ENCODE results near the gene SPTLC3. TPM values are rescaled to one million over a fixed set of nuclear protein-coding genes. Genes with fewer than 3 reads are reported as not detected.

SPTLC3 gene
- 10 to 100 TPM in 1 of 3 donors, 1 to 10 TPM in 2; 7.2 to 18.2 (median 9.7) TPM for total RNA-seq
- long read RNA-seq, donor 1, full-length matches to known transcripts = 1 of 3 reads
- long read RNA-seq, donor 1, partial matches to known transcripts = 0 of 3 reads
- long read RNA-seq, donor 1, other reads (novel, unspliced or antisense) = 2 of 3 reads
- long read RNA-seq, donor 2, partial matches to known transcripts = 0 of 1 reads
- long read RNA-seq, donor 2, other reads (novel, unspliced or antisense) = 0 of 1 reads

GRCh38 chr20:13008761-13009681, at the start of gene SPTLC3:
Gene SPTLC3, plus strand, starts transcription at chr20:13008972. Its CDS starts 296 bp downstream, at chr20:13009268.
- H3K4me3 ChIP-seq = peak within 1 kb of the TSS; percentile 5
- TF ChIP-seq CTCF (IDR thresholded peaks at IDR 0.05) = no peak
- no peaks in the 10 kb centered on the region for H3K9me3 ChIP-seq
- intact Hi-C loops (cut with DNase I, micrococcal nuclease) = no loop called here
- no peaks in the 10 kb centered on the region for H3K36me3 ChIP-seq (ENCODE audit: low read depth)
- peaks cover 10% of the 10 kb centered on the region for H3K4me1 ChIP-seq (ENCODE audit: low read depth)
- ATAC-seq (peak; percentile 89), DNase-seq (peak in 2 of 3 donors; percentile 57 to 75)

GRCh38 chr20:12961725-12962124, 47.0 kb upstream of the SPTLC3 start:
- Histone ChIP-seq H3K4me1 (ENCODE audit: low read depth) (peaks cover 14% of the 10 kb centered on the region), H3K9me3 (no peaks in the 10 kb centered on the region), H3K4me3 (no peak overlapping the region), H3K36me3 (ENCODE audit: low read depth) (no peaks in the 10 kb centered on the region)
- intact Hi-C loops (cut with DNase I, micrococcal nuclease) = no loop called here
- DNase-seq (no peak), ATAC-seq (no peak)
- TF ChIP-seq CTCF (IDR thresholded peaks at IDR 0.05) = no peak

- Histone ChIP-seq H3K4me1 (ENCODE audit: low read depth) (peaks cover 14% of the 10 kb centered on the region), H3K9me3 (no peaks in the 10 kb centered on the region), H3K36me3 (ENCODE audit: low read depth) (no peaks in the 10 kb centered on the region), H3K4me3 (no peak overlapping the region)
- intact Hi-C loops (cut with DNase I, micrococcal nuclease) = no loop called here
- no peak for TF ChIP-seq CTCF (IDR thresholded peaks at IDR 0.05)
- no peak for DNase-seq
- ATAC-seq = peak; percentile 15
Observed at GRCh38 chr20:12962895-12963294, 45.9 kb upstream of the SPTLC3 start.

- Histone ChIP-seq H3K4me1 (ENCODE audit: low read depth) (peaks cover 14% of the 10 kb centered on the region), H3K9me3 (no peaks in the 10 kb centered on the region), H3K36me3 (ENCODE audit: low read depth) (no peaks in the 10 kb centered on the region), H3K4me3 (no peak overlapping the region)
- ATAC-seq = peak; percentile 74
- no peak for TF ChIP-seq CTCF (IDR thresholded peaks at IDR 0.05)
- peak in 1 of 3 donors; percentile 7 for DNase-seq
- intact Hi-C loops (cut with DNase I, micrococcal nuclease) = no loop called here
Observed at GRCh38 chr20:12963416-12963815, 45.4 kb upstream of the SPTLC3 start.

- Histone ChIP-seq H3K4me3 (no peak overlapping the region), H3K9me3 (no peaks in the 10 kb centered on the region), H3K4me1 (ENCODE audit: low read depth) (peaks cover 14% of the 10 kb centered on the region), H3K36me3 (ENCODE audit: low read depth) (no peaks in the 10 kb centered on the region)
- intact Hi-C loops (cut with DNase I, micrococcal nuclease) = no loop called here
- ATAC-seq = no peak
- DNase-seq = no peak
- TF ChIP-seq CTCF (IDR thresholded peaks at IDR 0.05) = no peak
Observed at GRCh38 chr20:12965212-12965869, 43.4 kb upstream of the SPTLC3 start.
